Kidney epithelial cell (primary cell): Measurements from ENCODE around the gene ACKR3. TPM values are rescaled to one million over a fixed set of nuclear protein-coding genes. Genes with fewer than 3 reads are reported as not detected.

Experiments used
- DNase-seq: peaks from one replicate; pipeline ENCODE4 v3.0.0-alpha.2; 2010; ENCODE audit warnings: low read depth
- H3K27me3 ChIP-seq: 2 replicates; pipeline ENCODE4 v1.6.0; 2011; ENCODE audit warnings: low read length; ENCODE audit not compliant: control insufficient read depth, insufficient read depth
- H3K36me3 ChIP-seq: 2 replicates; pipeline ENCODE4 v1.5.1; 2011; ENCODE audit warnings: low read length; ENCODE audit not compliant: control insufficient read depth, insufficient read depth
- H3K4me3 ChIP-seq: 2 replicates; pipeline ENCODE4 v1.5.1; 2011; ENCODE audit warnings: low read depth, mild to moderate bottlenecking, control low read depth, low read length
- CTCF ChIP-seq: IDR thresholded peaks from 2 replicates; pipeline ENCODE4 v1.5.1; 2011; ENCODE audit warnings: mild to moderate bottlenecking, moderate library complexity, low read length, control low read depth, inconsistent platforms; ENCODE audit not compliant: insufficient read depth, poor library complexity, severe bottlenecking
- total RNA-seq: library from RNA; depleted of rRNA; stranded (reverse); fragments of >200 nt; gene quantifications from 2 replicates; pipeline ENCODE4 v1.2.3, GENCODE V29; 2015

The ACKR3 gene
- total RNA-seq, 1 donor from 2014 or later = 1.2 TPM

- TF ChIP-seq CTCF = no peak
Measured at GRCh38 chr2:236575510-236575909, 5.9 kb downstream of the ACKR3 start.

GRCh38 chr2:236576087-236576486, 6.5 kb downstream of the ACKR3 start:
- H3K4me3 ChIP-seq = no peak overlapping the region
- TF ChIP-seq CTCF = no peak
- peaks cover 13% of the 10 kb centered on the region for H3K27me3 ChIP-seq
- no peak for DNase-seq
- H3K36me3 ChIP-seq = no peaks in the 10 kb centered on the region

More at GRCh38 chr2:236575510-236575909, 5.9 kb downstream of the ACKR3 start:
- Histone ChIP-seq H3K4me3 (no peak overlapping the region), H3K36me3 (no peaks in the 10 kb centered on the region), H3K27me3 (peaks cover 19% of the 10 kb centered on the region)
- no peak for DNase-seq

GRCh38 chr2:236576953-236577352, 7.3 kb downstream of the ACKR3 start:
- no peak for DNase-seq
- Histone ChIP-seq H3K36me3 (no peaks in the 10 kb centered on the region), H3K4me3 (no peak overlapping the region), H3K27me3 (peaks cover 10% of the 10 kb centered on the region)
- TF ChIP-seq CTCF = no peak

- no peak for DNase-seq
- H3K36me3 ChIP-seq = no peaks in the 10 kb centered on the region
- H3K27me3 ChIP-seq = peaks cover 6% of the 10 kb centered on the region
- H3K4me3 ChIP-seq = no peak overlapping the region
- no peak for TF ChIP-seq CTCF
Measured at GRCh38 chr2:236577481-236578410, 8.1 kb downstream of the ACKR3 start.

GRCh38 chr2:236578411-236578846, 8.8 kb downstream of the ACKR3 start:
- no peak overlapping the region for H3K4me3 ChIP-seq
- H3K36me3 ChIP-seq = no peaks in the 10 kb centered on the region
- peaks cover 4% of the 10 kb centered on the region for H3K27me3 ChIP-seq
- DNase-seq = no peak
- TF ChIP-seq CTCF = no peak
